ENCODE data around the gene NR1D1. TPM values are rescaled to one million over a fixed set of nuclear protein-coding genes. Genes with fewer than 3 reads are reported as not detected.
A peak's percentile ranks its signal among the peaks of the same experiment; 100 is the strongest.

NR1D1 gene
- total RNA-seq, 1 experiment from 2014 or later: 63.7 TPM

DNA sequence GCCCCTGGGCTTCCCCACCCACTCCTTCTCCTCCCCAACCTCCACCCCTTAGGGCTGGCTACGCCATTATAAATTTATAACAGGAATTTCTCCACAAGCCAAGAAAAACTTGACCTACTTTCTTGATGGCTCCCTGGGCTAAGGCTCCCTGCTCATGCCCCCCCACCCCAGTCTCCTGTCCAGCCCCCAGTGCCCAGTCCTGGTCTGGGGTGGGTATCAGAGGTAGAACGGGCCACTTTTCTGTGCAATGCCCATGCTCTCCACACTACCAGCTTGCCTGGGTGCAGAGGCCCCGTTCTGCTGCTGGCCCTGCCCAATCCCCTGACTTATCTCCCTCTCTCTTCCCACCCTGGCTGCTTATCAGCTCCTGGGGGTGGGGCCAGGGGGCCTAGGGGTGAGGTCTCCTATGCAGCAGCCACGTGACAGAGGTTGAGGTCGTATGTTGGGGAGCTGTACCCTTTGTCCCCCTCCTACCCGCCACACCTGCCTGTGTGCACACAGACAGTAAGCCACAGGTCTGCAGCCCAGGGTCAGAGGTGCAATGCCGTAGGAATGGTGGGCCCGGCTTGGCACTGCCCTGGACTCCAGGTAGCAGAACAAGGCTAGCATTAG is 27.5 kb downstream of the NR1D1 start:
- Histone ChIP-seq H3K27ac (ENCODE audit: low read depth, low read length) (peak overlapping the region; percentile 79), H3K9ac (ENCODE audit: low read length) (peak overlapping the region; percentile 46; the same call in 1 of the 2 replicates), H3K27me3 (ENCODE audit: insufficient read depth, low read length) (no peaks in the 10 kb centered on the region), H3K36me3 (ENCODE audit: control insufficient read depth in 1 of 2, insufficient read depth in 2 of 2, low read length in 2 of 2) (no peaks in the 10 kb centered on the region), H4K20me1 (ENCODE audit: insufficient read depth) (no peaks in the 10 kb centered on the region), H3K4me2 (ENCODE audit: low read length) (peak overlapping the region; percentile 78; the same call in 1 of the 2 replicates), H3K79me2 (ENCODE audit: insufficient read depth, low read length) (peaks cover 4% of the 10 kb centered on the region; the same call in 1 of the 2 replicates), H3K9me3 (ENCODE audit: control insufficient read depth in 1 of 2, insufficient read depth in 1 of 2, low read depth in 1 of 2, low read length in 2 of 2) (no peaks in the 10 kb centered on the region), H3K4me3 (replicated peaks in 1 of 2; ENCODE audit: low read depth in 1 of 2, low read length in 2 of 2) (no peak overlapping the region), H3K9me2 (ENCODE audit: insufficient read depth) (no peaks in the 10 kb centered on the region), H3K4me1 (ENCODE audit: control insufficient read depth in 1 of 2, insufficient read depth in 2 of 2, low read length in 2 of 2) (peaks cover 74 to 75% of the 10 kb centered on the region in 2 experiments), H2AFZ (ENCODE audit: low read depth, low read length, poor library complexity, severe bottlenecking) (no peak overlapping the region)
- POLR2A ChIA-PET: interaction anchor here (0.9 to 1.6 kb wide), 2 partner anchors 10 to 28 kb away, joined by 4 to 5 read pairs; partner anchors contain the start of genes NR1D1 and THRA
- no peak for DNase-seq (ENCODE audit: low read depth, low spot score)
- BruUV-seq (replicated peaks): no TSS peak
- RAD21 ChIA-PET (ENCODE audit: low non-redundant PET in 1 of 2, low total read pairs in 2 of 2, uncharacterized antibody in 2 of 2, unreplicated experiment in 2 of 2): no interaction called here
- CTCF ChIA-PET: interaction anchor here (1.1 kb wide), 1 partner anchor 14 kb away, joined by 4 read pairs; no protein-coding TSS in a partner anchor
- intact Hi-C loops (cut with micrococcal nuclease): no loop called here
- TF ChIP-seq, protein P1, sequence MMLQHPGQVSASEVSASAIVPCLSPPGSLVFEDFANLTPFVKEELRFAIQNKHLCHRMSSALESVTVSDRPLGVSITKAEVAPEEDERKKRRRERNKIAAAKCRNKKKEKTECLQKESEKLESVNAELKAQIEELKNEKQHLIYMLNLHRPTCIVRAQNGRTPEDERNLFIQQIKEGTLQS (IDR thresholded peaks at IDR 0.05): no peak
- TF ChIP-seq POLR2AphosphoS5 (IDR thresholded peaks at IDR 0.05; ENCODE audit: low read depth, low read length) (no peak), ZFX (IDR thresholded peaks at IDR 0.05) (no peak), SRF (IDR thresholded peaks at IDR 0.05; ENCODE audit: low read depth) (no peak), SP1 (IDR thresholded peaks at IDR 0.05; ENCODE audit: low read depth) (no peak), EZH2phosphoT487 (IDR thresholded peaks at IDR 0.05; ENCODE audit: borderline replicate concordance) (no peak)
- TF ChIP-seq, protein P2, sequence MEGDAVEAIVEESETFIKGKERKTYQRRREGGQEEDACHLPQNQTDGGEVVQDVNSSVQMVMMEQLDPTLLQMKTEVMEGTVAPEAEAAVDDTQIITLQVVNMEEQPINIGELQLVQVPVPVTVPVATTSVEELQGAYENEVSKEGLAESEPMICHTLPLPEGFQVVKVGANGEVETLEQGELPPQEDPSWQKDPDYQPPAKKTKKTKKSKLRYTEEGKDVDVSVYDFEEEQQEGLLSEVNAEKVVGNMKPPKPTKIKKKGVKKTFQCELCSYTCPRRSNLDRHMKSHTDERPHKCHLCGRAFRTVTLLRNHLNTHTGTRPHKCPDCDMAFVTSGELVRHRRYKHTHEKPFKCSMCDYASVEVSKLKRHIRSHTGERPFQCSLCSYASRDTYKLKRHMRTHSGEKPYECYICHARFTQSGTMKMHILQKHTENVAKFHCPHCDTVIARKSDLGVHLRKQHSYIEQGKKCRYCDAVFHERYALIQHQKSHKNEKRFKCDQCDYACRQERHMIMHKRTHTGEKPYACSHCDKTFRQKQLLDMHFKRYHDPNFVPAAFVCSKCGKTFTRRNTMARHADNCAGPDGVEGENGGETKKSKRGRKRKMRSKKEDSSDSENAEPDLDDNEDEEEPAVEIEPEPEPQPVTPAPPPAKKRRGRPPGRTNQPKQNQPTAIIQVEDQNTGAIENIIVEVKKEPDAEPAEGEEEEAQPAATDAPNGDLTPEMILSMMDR (IDR thresholded peaks at IDR 0.05 in 2 of 3, conservative IDR thresholded peaks at IDR 0.05 in 1 of 3; ENCODE audit: borderline replicate concordance in 1 of 3, insufficient read depth in 1 of 3, low read depth in 2 of 3, low read length in 2 of 3): no peak
- TF ChIP-seq, protein P3, sequence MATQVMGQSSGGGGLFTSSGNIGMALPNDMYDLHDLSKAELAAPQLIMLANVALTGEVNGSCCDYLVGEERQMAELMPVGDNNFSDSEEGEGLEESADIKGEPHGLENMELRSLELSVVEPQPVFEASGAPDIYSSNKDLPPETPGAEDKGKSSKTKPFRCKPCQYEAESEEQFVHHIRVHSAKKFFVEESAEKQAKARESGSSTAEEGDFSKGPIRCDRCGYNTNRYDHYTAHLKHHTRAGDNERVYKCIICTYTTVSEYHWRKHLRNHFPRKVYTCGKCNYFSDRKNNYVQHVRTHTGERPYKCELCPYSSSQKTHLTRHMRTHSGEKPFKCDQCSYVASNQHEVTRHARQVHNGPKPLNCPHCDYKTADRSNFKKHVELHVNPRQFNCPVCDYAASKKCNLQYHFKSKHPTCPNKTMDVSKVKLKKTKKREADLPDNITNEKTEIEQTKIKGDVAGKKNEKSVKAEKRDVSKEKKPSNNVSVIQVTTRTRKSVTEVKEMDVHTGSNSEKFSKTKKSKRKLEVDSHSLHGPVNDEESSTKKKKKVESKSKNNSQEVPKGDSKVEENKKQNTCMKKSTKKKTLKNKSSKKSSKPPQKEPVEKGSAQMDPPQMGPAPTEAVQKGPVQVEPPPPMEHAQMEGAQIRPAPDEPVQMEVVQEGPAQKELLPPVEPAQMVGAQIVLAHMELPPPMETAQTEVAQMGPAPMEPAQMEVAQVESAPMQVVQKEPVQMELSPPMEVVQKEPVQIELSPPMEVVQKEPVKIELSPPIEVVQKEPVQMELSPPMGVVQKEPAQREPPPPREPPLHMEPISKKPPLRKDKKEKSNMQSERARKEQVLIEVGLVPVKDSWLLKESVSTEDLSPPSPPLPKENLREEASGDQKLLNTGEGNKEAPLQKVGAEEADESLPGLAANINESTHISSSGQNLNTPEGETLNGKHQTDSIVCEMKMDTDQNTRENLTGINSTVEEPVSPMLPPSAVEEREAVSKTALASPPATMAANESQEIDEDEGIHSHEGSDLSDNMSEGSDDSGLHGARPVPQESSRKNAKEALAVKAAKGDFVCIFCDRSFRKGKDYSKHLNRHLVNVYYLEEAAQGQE (IDR thresholded peaks at IDR 0.05; ENCODE audit: low read depth): no peak
- ATAC-seq: no peak
